22Rv1 (cell line): ENCODE data around the gene RTCB.

Source experiments
- CTCF ChIP-seq: fragments of 450-650 bp; IDR thresholded peaks from 2 replicates; pipeline ENCODE4 v1.5.1; 2017; ENCODE audit warnings: mild to moderate bottlenecking
- ZFX ChIP-seq: fragments of 450-650 bp; IDR thresholded peaks from 2 replicates; pipeline ENCODE4 v1.6.1; 2017; ENCODE audit warnings: antibody characterized with exemption, borderline replicate concordance

- TF ChIP-seq CTCF = no peak
- no peak for TF ChIP-seq ZFX
Measured at GRCh38 chr22:32354360-32355351, 57.4 kb downstream of the RTCB start.
